ENCODE data around the gene MRPS11. TPM values are rescaled to one million over a fixed set of nuclear protein-coding genes. Genes with fewer than 3 reads are reported as not detected.

The MRPS11 gene
- total and polyA plus RNA-seq, 2 experiments from 2014 or later, result 28.5 to 67.8 TPM

DNA sequence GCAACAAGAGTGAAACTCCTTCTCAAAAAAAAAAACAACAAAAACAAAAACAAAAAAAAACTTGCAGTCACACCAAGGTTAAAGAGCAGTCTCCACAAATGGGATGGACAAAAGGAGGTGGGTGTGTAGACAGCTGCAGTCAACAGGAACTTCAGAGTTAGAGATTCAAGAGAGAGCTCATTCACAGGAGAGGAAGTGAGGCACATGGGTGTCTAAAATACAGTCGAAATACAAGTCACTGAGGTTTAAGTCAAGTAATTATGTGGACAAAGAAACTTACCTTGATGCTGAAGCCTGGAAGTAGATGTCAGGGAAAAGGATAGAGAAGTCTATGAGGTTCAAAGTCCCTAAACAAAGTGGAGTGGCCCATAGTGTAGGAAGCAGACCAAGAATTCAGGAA is 14.8 kb downstream of the MRPS11 start:
- Histone ChIP-seq H4K20me1 (ENCODE audit: insufficient read depth, poor library complexity, severe bottlenecking) (no peaks in the 10 kb centered on the region), H3K9me3 (ENCODE audit: low read depth) (no peaks in the 10 kb centered on the region), H3K4me3 (no peak overlapping the region), H3K36me3 (replicated peaks; ENCODE audit: insufficient read depth, low read depth) (no peaks in the 10 kb centered on the region), H2AFZ (no peak overlapping the region), H3K79me2 (no peaks in the 10 kb centered on the region), H3K4me2 (no peak overlapping the region), H3K4me1 (ENCODE audit: insufficient read depth) (peaks cover 7% of the 10 kb centered on the region), H3K27me3 (no peaks in the 10 kb centered on the region), H3K27ac (no peak overlapping the region), H3K9me2 (replicated peaks; ENCODE audit: insufficient read depth) (no peaks in the 10 kb centered on the region)
- TF ChIP-seq, protein P1, sequence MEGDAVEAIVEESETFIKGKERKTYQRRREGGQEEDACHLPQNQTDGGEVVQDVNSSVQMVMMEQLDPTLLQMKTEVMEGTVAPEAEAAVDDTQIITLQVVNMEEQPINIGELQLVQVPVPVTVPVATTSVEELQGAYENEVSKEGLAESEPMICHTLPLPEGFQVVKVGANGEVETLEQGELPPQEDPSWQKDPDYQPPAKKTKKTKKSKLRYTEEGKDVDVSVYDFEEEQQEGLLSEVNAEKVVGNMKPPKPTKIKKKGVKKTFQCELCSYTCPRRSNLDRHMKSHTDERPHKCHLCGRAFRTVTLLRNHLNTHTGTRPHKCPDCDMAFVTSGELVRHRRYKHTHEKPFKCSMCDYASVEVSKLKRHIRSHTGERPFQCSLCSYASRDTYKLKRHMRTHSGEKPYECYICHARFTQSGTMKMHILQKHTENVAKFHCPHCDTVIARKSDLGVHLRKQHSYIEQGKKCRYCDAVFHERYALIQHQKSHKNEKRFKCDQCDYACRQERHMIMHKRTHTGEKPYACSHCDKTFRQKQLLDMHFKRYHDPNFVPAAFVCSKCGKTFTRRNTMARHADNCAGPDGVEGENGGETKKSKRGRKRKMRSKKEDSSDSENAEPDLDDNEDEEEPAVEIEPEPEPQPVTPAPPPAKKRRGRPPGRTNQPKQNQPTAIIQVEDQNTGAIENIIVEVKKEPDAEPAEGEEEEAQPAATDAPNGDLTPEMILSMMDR (IDR thresholded peaks at IDR 0.05; ENCODE audit: poor library complexity), result no peak
- TF ChIP-seq EZH2phosphoT487 (IDR thresholded peaks at IDR 0.05; ENCODE audit: low read depth, severe bottlenecking, unreplicated experiment) (no peak), EZH2 (IDR thresholded peaks at IDR 0.05; ENCODE audit: borderline replicate concordance) (no peak)
- WGBS (ENCODE audit: low lambda C conversion rate, missing lambda C conversion rate), result 86% methylated on average over 1 of the region's 1 CpG
- DNase-seq (ENCODE audit: low spot score), result no peak

DNA sequence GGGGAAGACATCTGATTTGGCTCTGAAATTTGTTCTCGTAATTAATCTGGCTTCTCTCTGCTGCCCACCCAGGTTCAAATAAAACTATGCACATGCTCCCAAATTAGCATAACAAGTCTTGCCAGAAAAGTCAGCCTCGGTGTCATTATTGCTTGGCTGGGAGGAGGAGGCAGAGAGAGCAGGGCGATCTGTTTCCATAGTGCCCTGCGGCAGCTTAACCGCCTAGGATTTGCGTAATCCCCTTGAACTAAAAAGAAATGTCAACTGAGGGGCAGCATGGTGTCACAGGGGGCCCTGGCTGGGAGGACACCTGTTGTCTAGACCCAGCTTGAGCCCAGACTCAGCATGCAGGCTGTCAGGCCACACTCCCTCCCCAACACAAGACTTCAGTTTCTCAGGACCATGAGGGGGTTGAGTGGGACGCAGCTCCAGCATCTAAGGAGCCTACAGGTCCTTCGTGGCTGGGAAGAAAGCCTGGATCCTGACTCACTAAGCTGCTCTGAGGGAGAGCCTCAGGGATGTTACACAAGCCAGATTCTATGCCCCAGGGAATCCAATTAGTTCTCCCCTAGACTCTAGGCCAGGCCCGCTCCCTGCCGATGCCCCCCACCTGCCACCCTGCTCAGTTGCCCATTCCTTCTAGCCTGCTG is 17.3 kb downstream of the MRPS11 start:
- Histone ChIP-seq H2AFZ (no peak overlapping the region), H3K27me3 (no peaks in the 10 kb centered on the region)
- 28% methylated on average over 10 of the region's 10 CpGs for WGBS (ENCODE audit: low lambda C conversion rate, missing lambda C conversion rate)

DNA sequence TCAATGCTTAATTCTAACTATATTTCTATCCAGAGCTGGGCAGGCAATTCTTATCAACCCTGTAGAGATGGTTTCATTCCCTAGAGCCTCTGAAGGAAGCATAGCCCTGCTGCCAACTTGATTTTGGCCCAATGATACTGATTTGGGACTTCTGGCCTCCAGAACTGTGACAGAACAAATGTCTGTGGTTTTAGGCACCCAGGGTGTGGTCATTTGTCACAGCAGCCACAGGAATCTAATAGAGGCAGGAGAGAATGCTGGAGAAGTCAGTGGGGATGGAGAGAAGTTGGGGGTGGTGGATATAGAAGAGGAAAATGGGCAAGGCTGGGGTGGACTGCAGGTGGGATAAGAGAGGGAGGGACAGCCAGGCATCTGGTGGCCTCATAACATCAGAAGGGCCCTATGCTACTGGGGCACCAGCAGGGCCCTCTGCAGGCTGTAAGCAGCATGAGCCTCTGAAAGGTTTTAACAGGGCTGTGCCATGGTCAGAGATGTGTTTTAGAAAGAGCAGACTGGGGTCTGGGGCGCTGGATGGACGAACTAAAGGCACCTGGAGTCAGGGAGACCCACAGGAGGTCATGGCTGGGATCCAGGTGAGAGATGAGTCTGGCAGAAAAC is 19.8 kb downstream of the MRPS11 start:
- Histone ChIP-seq H3K27ac (no peak overlapping the region), H3K4me2 (no peak overlapping the region), H4K20me1 (ENCODE audit: insufficient read depth, poor library complexity, severe bottlenecking) (no peaks in the 10 kb centered on the region), H3K36me3 (replicated peaks; ENCODE audit: insufficient read depth, low read depth) (no peaks in the 10 kb centered on the region), H3K9me2 (replicated peaks; ENCODE audit: insufficient read depth) (no peaks in the 10 kb centered on the region), H3K4me3 (no peak overlapping the region), H3K79me2 (no peaks in the 10 kb centered on the region), H3K9me3 (ENCODE audit: low read depth) (no peaks in the 10 kb centered on the region), H3K4me1 (ENCODE audit: insufficient read depth) (peaks cover 7% of the 10 kb centered on the region), H3K27me3 (no peaks in the 10 kb centered on the region), H2AFZ (no peak overlapping the region)
- DNase-seq (ENCODE audit: low spot score), result no peak
- 68% methylated on average over 2 of the region's 2 CpGs for WGBS (ENCODE audit: low lambda C conversion rate, missing lambda C conversion rate)
- TF ChIP-seq EZH2 (IDR thresholded peaks at IDR 0.05; ENCODE audit: borderline replicate concordance) (no peak), EZH2phosphoT487 (IDR thresholded peaks at IDR 0.05; ENCODE audit: low read depth, severe bottlenecking, unreplicated experiment) (no peak)
- TF ChIP-seq, protein P1 (IDR thresholded peaks at IDR 0.05; ENCODE audit: poor library complexity), result no peak

More for the DNA sequence above, 17.3 kb downstream of the MRPS11 start:
- TF ChIP-seq, protein P1 (IDR thresholded peaks at IDR 0.05; ENCODE audit: poor library complexity), result no peak
- no peak for TF ChIP-seq EZH2phosphoT487 (IDR thresholded peaks at IDR 0.05; ENCODE audit: low read depth, severe bottlenecking, unreplicated experiment)
- no peak for TF ChIP-seq EZH2 (IDR thresholded peaks at IDR 0.05; ENCODE audit: borderline replicate concordance)
- Histone ChIP-seq H3K9me2 (replicated peaks; ENCODE audit: insufficient read depth) (no peaks in the 10 kb centered on the region), H3K4me2 (no peak overlapping the region), H3K9me3 (ENCODE audit: low read depth) (no peaks in the 10 kb centered on the region), H3K36me3 (replicated peaks; ENCODE audit: insufficient read depth, low read depth) (no peaks in the 10 kb centered on the region), H3K4me1 (ENCODE audit: insufficient read depth) (peaks cover 7% of the 10 kb centered on the region), H3K27ac (no peak overlapping the region), H4K20me1 (ENCODE audit: insufficient read depth, poor library complexity, severe bottlenecking) (no peaks in the 10 kb centered on the region), H3K4me3 (no peak overlapping the region), H3K79me2 (no peaks in the 10 kb centered on the region)
- DNase-seq (ENCODE audit: low spot score), result peak; percentile 37
